Left ventricle myocardium inferior (tissue), 1 donor: ENCODE results near the gene CCDC196. TPM values are rescaled to one million over a fixed set of nuclear protein-coding genes. Genes with fewer than 3 reads are reported as not detected.
A peak's percentile ranks its signal among the peaks of the same experiment; 100 is the strongest.

Source experiments
- DNase-seq: peaks from one replicate; pipeline ENCODE4 v3.0.0-alpha.2; 2020
- H3K27ac ChIP-seq: fragments of 200-600 bp; replicated peaks from 2 replicates; pipeline ENCODE4 v1.8.0; 2021
- H3K27me3 ChIP-seq: fragments of 200-600 bp; 2 replicates; pipeline ENCODE4 v1.8.0; 2021; ENCODE audit warnings: low read depth
- H3K36me3 ChIP-seq: fragments of 200-600 bp; 2 replicates; pipeline ENCODE4 v1.8.0; 2021
- H3K4me1 ChIP-seq: fragments of 200-600 bp; 2 replicates; pipeline ENCODE4 v1.8.0; 2021
- H3K4me3 ChIP-seq: fragments of 200-600 bp; 2 replicates; pipeline ENCODE4 v1.8.0; 2021; ENCODE audit warnings: mild to moderate bottlenecking, moderate library complexity
- H3K9me3 ChIP-seq: fragments of 200-600 bp; replicated peaks from 2 replicates; pipeline ENCODE4 v1.8.0; 2021
- CTCF ChIP-seq: fragments of 200-600 bp; IDR thresholded peaks from 2 replicates; pipeline ENCODE4 v1.8.0; 2021; ENCODE audit warnings: antibody characterized with exemption, mild to moderate bottlenecking, borderline replicate concordance
- intact Hi-C: fragments of 100-400 bp; cut with micrococcal nuclease; formaldehyde crosslinking; loops from one replicate; pipeline ENCODE4 v1.11.0; 2022
- total RNA-seq: library from RNA; stranded (reverse); fragmentation: NEBNext Ultra II Directional; extraction: Animal tissue kit (Norgen Biotek cat#: 25700); gene quantifications from one replicate; pipeline ENCODE4 v1.2.1, GENCODE V29; 2021
- donor health status: DM: no; HTN: yes; CAD: no; lungs with severe emphysema.

CCDC196 gene
- total RNA-seq, 1 donor from 2014 or later, result not detected

DNA sequence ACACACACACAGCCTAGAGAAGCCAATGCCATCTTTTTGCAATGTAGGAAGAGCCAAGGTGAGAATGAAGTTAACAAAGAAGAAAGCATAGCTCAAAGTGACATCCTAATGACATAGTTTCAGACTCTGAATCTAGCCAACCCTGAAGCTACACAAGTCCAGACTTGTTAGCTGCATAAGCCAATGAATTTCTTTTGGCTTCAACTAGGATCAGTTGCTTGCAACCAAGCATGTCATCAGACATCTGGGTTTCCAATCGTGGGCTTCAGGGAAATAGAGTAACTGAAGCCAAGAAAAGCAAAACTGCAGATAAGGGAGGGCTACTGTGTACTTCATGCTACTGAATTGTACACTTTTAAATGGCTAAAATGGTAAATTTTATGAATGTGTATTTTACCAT, 17.4 kb downstream of the CCDC196 start:
- H3K9me3 ChIP-seq, result no peaks in the 10 kb centered on the region
- H3K27ac ChIP-seq, result peak overlapping the region; percentile 76
- peaks cover 26% of the 10 kb centered on the region for H3K4me1 ChIP-seq
- no peaks in the 10 kb centered on the region for H3K27me3 ChIP-seq
- intact Hi-C loops, result no loop called here
- DNase-seq, result no peak
- TF ChIP-seq CTCF, result no peak
- no peaks in the 10 kb centered on the region for H3K36me3 ChIP-seq
- no peak overlapping the region for H3K4me3 ChIP-seq

DNA sequence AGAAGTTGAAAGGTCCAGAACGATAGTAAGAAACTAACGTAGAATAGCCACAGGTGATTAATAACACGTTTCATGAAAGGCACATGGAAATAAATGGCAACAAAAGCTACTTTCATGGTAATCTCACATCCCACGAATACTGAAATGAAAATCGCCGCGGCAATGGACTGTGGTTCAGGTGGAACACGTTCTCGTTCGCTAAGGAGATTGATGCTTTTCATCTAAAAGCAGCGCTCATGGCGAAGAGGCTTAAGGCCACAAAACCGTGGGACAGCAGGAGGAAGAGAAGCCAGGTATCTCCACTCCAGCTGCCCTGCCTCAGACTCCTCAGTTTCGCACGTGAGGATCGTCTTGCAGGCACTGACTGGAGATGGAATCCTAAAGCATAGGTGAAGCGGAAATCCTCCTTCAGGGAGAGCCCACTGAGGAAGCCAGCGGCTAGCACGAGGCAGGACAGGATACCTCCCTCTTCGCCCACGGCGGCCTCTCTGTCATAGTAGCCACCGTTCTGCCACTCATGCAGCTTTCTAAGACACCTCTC, 21.1 kb downstream of the CCDC196 start:
- no peak for TF ChIP-seq CTCF
- Histone ChIP-seq H3K27me3 (no peaks in the 10 kb centered on the region), H3K4me1 (peaks cover 63% of the 10 kb centered on the region), H3K4me3 (peak overlapping the region; percentile 94), H3K36me3 (no peaks in the 10 kb centered on the region), H3K27ac (peak overlapping the region; percentile 97), H3K9me3 (no peaks in the 10 kb centered on the region)
- DNase-seq, result no peak
- intact Hi-C loops, result no loop called here

- Histone ChIP-seq H3K27ac (peak within 1 kb of the TSS; percentile 97), H3K4me3 (peak within 1 kb of the TSS; percentile 94), H3K9me3 (no peaks in the 10 kb centered on the region), H3K27me3 (no peaks in the 10 kb centered on the region), H3K36me3 (no peaks in the 10 kb centered on the region), H3K4me1 (peaks cover 70% of the 10 kb centered on the region)
- intact Hi-C loops, result no loop called here
- peak; percentile 97 for DNase-seq
- peak; percentile 63 for TF ChIP-seq CTCF
Observed at GRCh38 chr14:66507722-66508546, 21.8 kb downstream of the CCDC196 start, which contains the start of gene GPHN. Gene GPHN, plus strand, starts transcription at chr14:66508147.

DNA sequence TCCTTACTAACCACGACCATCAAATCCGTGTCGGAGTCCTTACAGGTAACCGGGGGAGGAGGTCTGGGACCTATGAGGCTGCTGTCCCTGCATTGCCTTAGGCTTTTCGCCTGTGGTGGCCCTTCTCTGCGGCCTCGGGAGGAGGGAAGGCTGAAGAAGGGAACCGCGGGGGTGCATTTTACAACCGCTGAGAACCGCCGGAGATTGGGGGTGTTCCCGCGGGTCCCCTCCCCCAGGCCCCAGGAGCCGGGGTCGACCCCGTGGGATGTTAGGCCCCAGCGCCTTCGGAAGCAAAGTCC, 22.3 kb downstream of the CCDC196 start:
- no peak for TF ChIP-seq CTCF
- Histone ChIP-seq H3K27me3 (no peaks in the 10 kb centered on the region), H3K27ac (peak overlapping the region; percentile 97), H3K9me3 (no peaks in the 10 kb centered on the region), H3K4me1 (peaks cover 73% of the 10 kb centered on the region), H3K4me3 (peak overlapping the region; percentile 94), H3K36me3 (no peaks in the 10 kb centered on the region)
- intact Hi-C loops, result no loop called here
- no peak for DNase-seq

GRCh38 chr14:66508846-66509621, 22.9 kb downstream of the CCDC196 start:
- DNase-seq, result peak; percentile 29
- no peaks in the 10 kb centered on the region for H3K9me3 ChIP-seq
- H3K36me3 ChIP-seq, result no peaks in the 10 kb centered on the region
- intact Hi-C loops, result no loop called here
- peak overlapping the region; percentile 94 for H3K4me3 ChIP-seq
- H3K4me1 ChIP-seq, result peaks cover 76% of the 10 kb centered on the region
- no peak for TF ChIP-seq CTCF
- no peaks in the 10 kb centered on the region for H3K27me3 ChIP-seq
- peak overlapping the region; percentile 97 for H3K27ac ChIP-seq
